ENCODE measurements around the gene KRTAP6-3. TPM values are rescaled to one million over a fixed set of nuclear protein-coding genes. Genes with fewer than 3 reads are reported as not detected.

The KRTAP6-3 gene
- total and polyA plus RNA-seq, 9 of the 15 experiments (the other 6 are each of a cell fraction or from before 2014, with no cell fraction given) = 0.23 TPM; not detected in 8

GRCh38 chr21:30613836-30614235 lies 21.6 kb downstream of the KRTAP6-3 start, which contains the start of gene KRTAP6-1:
Gene KRTAP6-1 (minus strand): TSS chr21:30613930. CDS start chr21:30613904, 26 bp downstream.
- BruUV-seq (replicated peaks) = no TSS peak
- WGBS (ENCODE audit: insufficient coverage, low coverage, missing lambda C conversion rate) = 10% methylated on average over 2 of the region's 2 CpGs
- Histone ChIP-seq H3K9ac (ENCODE audit: insufficient read depth in 1 of 2, low read depth in 2 of 2, low read length in 2 of 2) (no peak within 1 kb of the TSS), H3K9me1 (ENCODE audit: control insufficient read depth, insufficient read depth, low read length) (no peaks in the 10 kb centered on the region), H3K79me2 (ENCODE audit: control insufficient read depth, insufficient read depth, low read length) (no peaks in the 10 kb centered on the region), H3K4me1 (replicated peaks in 1 of 2; ENCODE audit: control insufficient read depth in 2 of 2, insufficient read depth in 2 of 2, low read length in 2 of 2) (no peaks in the 10 kb centered on the region), H3K27me3 (ENCODE audit: control insufficient read depth in 2 of 2, insufficient read depth in 2 of 2, low read length in 2 of 2) (no peaks in the 10 kb centered on the region), H3K9me3 (replicated peaks; ENCODE audit: control insufficient read depth, insufficient read depth, low read depth, low read length) (peaks cover 5% of the 10 kb centered on the region; the same call in 1 of the 2 replicates), H3K4me3 (no peak within 1 kb of the TSS), H3K36me3 (ENCODE audit: control insufficient read depth, insufficient read depth, low read length) (no peaks in the 10 kb centered on the region), H2AFZ (ENCODE audit: low read depth, low read length) (no peak within 1 kb of the TSS), H3K27ac (ENCODE audit: extremely low read depth, low read depth, low read length) (no peak within 1 kb of the TSS), H4K20me1 (replicated peaks; ENCODE audit: control insufficient read depth, insufficient read depth, low read length) (no peaks in the 10 kb centered on the region), H3K4me2 (ENCODE audit: insufficient read depth, low read length) (no peak within 1 kb of the TSS)
- DNase-seq (ENCODE audit: extremely low read depth in 1 of 4, low spot score in 3 of 4) = no peak
- in situ Hi-C loops (cut with MboI) = no loop called here
- no peak for ATAC-seq
- TF ChIP-seq THRAP3 (IDR thresholded peaks at IDR 0.05; ENCODE audit: borderline replicate concordance) (no peak), DMBX1 (CRISPR knock-in tag; IDR thresholded peaks at IDR 0.05; ENCODE audit: borderline replicate concordance) (no peak)
- intact Hi-C loops (cut with micrococcal nuclease) = no loop called here
- no peak for FAIRE-seq
- ChIA-PET POLR2A (no interaction called here), CTCF (ENCODE audit: low intra/inter-chr PET ratio) (no interaction called here)

GRCh38 chr21:30615199-30615598 lies 23.0 kb downstream of the KRTAP6-3 start:
- DNase-seq (ENCODE audit: extremely low read depth in 1 of 4, low spot score in 3 of 4) (no peak), ATAC-seq (no peak), FAIRE-seq (no peak)
- intact Hi-C loops (cut with micrococcal nuclease) = no loop called here
- Histone ChIP-seq H3K36me3 (ENCODE audit: control insufficient read depth, insufficient read depth, low read length) (no peaks in the 10 kb centered on the region), H2AFZ (ENCODE audit: low read depth, low read length) (no peak overlapping the region), H3K4me2 (ENCODE audit: insufficient read depth, low read length) (no peak overlapping the region), H3K9me1 (ENCODE audit: control insufficient read depth, insufficient read depth, low read length) (no peaks in the 10 kb centered on the region), H3K9me3 (replicated peaks; ENCODE audit: control insufficient read depth, insufficient read depth, low read depth, low read length) (peaks cover 5% of the 10 kb centered on the region; the same call in 1 of the 2 replicates), H3K27me3 (ENCODE audit: control insufficient read depth in 2 of 2, insufficient read depth in 2 of 2, low read length in 2 of 2) (no peaks in the 10 kb centered on the region), H3K4me3 (no peak overlapping the region), H3K9ac (ENCODE audit: insufficient read depth in 1 of 2, low read depth in 2 of 2, low read length in 2 of 2) (no peak overlapping the region), H3K4me1 (replicated peaks in 1 of 2; ENCODE audit: control insufficient read depth in 2 of 2, insufficient read depth in 2 of 2, low read length in 2 of 2) (no peaks in the 10 kb centered on the region), H4K20me1 (replicated peaks; ENCODE audit: control insufficient read depth, insufficient read depth, low read length) (no peaks in the 10 kb centered on the region), H3K27ac (ENCODE audit: extremely low read depth, low read depth, low read length) (no peak overlapping the region), H3K79me2 (ENCODE audit: control insufficient read depth, insufficient read depth, low read length) (no peaks in the 10 kb centered on the region)
- CTCF ChIA-PET (ENCODE audit: low intra/inter-chr PET ratio) = no interaction called here
- BruUV-seq (replicated peaks) = no TSS peak
- POLR2A ChIA-PET = no interaction called here
- in situ Hi-C loops (cut with MboI) = no loop called here
- TF ChIP-seq HDAC6 (IDR thresholded peaks at IDR 0.05; ENCODE audit: low read depth, low read length) (no peak), NR4A1 (CRISPR knock-in tag; IDR thresholded peaks at IDR 0.05) (no peak), NR4A1 (tag; IDR thresholded peaks at IDR 0.05) (no peak), ZNF444 (CRISPR knock-in tag; IDR thresholded peaks at IDR 0.05) (no peak), ARHGAP35 (IDR thresholded peaks at IDR 0.05; ENCODE audit: partially characterized antibody) (no peak), DDX20 (tag; IDR thresholded peaks at IDR 0.05; ENCODE audit: low read depth) (no peak), MEF2A (IDR thresholded peaks at IDR 0.05; ENCODE audit: control insufficient read depth, low read depth, low read length) (no peak), ILF3 (IDR thresholded peaks at IDR 0.05; ENCODE audit: borderline replicate concordance) (no peak), TRIM28 (IDR thresholded peaks at IDR 0.05) (no peak), ZNF780A (CRISPR knock-in tag; IDR thresholded peaks at IDR 0.05) (no peak), HSF4 (CRISPR knock-in tag; IDR thresholded peaks at IDR 0.05; ENCODE audit: borderline replicate concordance) (no peak), PRMT5 (CRISPR knock-in tag; IDR thresholded peaks at IDR 0.05) (no peak)
- TF ChIP-seq, protein P1, sequence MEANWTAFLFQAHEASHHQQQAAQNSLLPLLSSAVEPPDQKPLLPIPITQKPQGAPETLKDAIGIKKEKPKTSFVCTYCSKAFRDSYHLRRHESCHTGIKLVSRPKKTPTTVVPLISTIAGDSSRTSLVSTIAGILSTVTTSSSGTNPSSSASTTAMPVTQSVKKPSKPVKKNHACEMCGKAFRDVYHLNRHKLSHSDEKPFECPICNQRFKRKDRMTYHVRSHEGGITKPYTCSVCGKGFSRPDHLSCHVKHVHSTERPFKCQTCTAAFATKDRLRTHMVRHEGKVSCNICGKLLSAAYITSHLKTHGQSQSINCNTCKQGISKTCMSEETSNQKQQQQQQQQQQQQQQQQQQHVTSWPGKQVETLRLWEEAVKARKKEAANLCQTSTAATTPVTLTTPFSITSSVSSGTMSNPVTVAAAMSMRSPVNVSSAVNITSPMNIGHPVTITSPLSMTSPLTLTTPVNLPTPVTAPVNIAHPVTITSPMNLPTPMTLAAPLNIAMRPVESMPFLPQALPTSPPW (CRISPR knock-in tag; IDR thresholded peaks at IDR 0.05) = no peak
- TF ChIP-seq, protein P2, sequence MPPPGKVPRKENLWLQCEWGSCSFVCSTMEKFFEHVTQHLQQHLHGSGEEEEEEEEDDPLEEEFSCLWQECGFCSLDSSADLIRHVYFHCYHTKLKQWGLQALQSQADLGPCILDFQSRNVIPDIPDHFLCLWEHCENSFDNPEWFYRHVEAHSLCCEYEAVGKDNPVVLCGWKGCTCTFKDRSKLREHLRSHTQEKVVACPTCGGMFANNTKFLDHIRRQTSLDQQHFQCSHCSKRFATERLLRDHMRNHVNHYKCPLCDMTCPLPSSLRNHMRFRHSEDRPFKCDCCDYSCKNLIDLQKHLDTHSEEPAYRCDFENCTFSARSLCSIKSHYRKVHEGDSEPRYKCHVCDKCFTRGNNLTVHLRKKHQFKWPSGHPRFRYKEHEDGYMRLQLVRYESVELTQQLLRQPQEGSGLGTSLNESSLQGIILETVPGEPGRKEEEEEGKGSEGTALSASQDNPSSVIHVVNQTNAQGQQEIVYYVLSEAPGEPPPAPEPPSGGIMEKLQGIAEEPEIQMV (tag; conservative IDR thresholded peaks at IDR 0.05; ENCODE audit: low read depth) = no peak
